H9 (cell line): ENCODE results near the gene AP4E1. TPM values are rescaled to one million over a fixed set of nuclear protein-coding genes. Genes with fewer than 3 reads are reported as not detected.

Source experiments
- DNase-seq: peaks from one replicate; pipeline ENCODE4 v3.0.0-alpha.2; 2017
- H2AFZ ChIP-seq: one replicate; pipeline ENCODE4 v1.6.1; 2013; ENCODE audit warnings: mild to moderate bottlenecking, low read length, control low read depth, moderate library complexity
- H2AK5ac ChIP-seq: 2 replicates; pipeline ENCODE4 v1.6.1; 2013; ENCODE audit warnings: low read length, control low read depth, mixed read lengths; ENCODE audit not compliant: insufficient read length
- H2BK120ac ChIP-seq: one replicate; pipeline ENCODE4 v1.6.1; 2013; ENCODE audit warnings: low read depth, mild to moderate bottlenecking, low read length, control low read depth, inconsistent platforms; ENCODE audit not compliant: poor library complexity, severe bottlenecking
- H2BK12ac ChIP-seq: 2 replicates; pipeline ENCODE4 v1.6.1; 2013; ENCODE audit warnings: low read length, control low read depth, mixed read lengths, low read depth; ENCODE audit not compliant: insufficient read length
- H2BK15ac ChIP-seq: 2 replicates; pipeline ENCODE4 v1.6.1; 2013; ENCODE audit warnings: low read depth, low read length, control low read depth
- H2BK20ac ChIP-seq: one replicate; pipeline ENCODE4 v1.6.1; 2013; ENCODE audit warnings: low read depth, mild to moderate bottlenecking, low read length, control low read depth, inconsistent platforms; ENCODE audit not compliant: poor library complexity, severe bottlenecking
- H2BK5ac ChIP-seq: 2 replicates; pipeline ENCODE4 v1.6.1; 2013; ENCODE audit warnings: low read length, control low read depth, mixed read lengths; ENCODE audit not compliant: insufficient read length
- H3K14ac ChIP-seq: 2 replicates; pipeline ENCODE4 v1.6.1; 2013; ENCODE audit warnings: low read length, control low read depth; ENCODE audit not compliant: insufficient read depth
- H3K18ac ChIP-seq: 2 replicates; pipeline ENCODE4 v1.6.1; 2013; ENCODE audit warnings: low read depth, mild to moderate bottlenecking, mixed read lengths, low read length, control low read depth; ENCODE audit not compliant: insufficient read length
- H3K23ac ChIP-seq: 2 replicates; pipeline ENCODE4 v1.6.1; 2013; ENCODE audit warnings: low read length, control low read depth, mixed read lengths, low read depth; ENCODE audit not compliant: insufficient read length
- H3K23me2 ChIP-seq: 2 replicates; pipeline ENCODE4 v1.6.1; 2013; ENCODE audit warnings: low read depth, mild to moderate bottlenecking, mixed read lengths, low read length, control low read depth; ENCODE audit not compliant: insufficient read length, poor library complexity, severe bottlenecking
- H3K27ac ChIP-seq: 2 replicates; pipeline ENCODE4 v1.5.1; 2013; ENCODE audit warnings: low read length, control low read depth, mixed read lengths, low read depth; ENCODE audit not compliant: insufficient read length
- H3K27me3 ChIP-seq: 2 replicates; pipeline ENCODE4 v1.6.1; 2013; ENCODE audit warnings: low read length, control low read depth, inconsistent platforms; ENCODE audit not compliant: insufficient read depth
- H3K4ac ChIP-seq: 2 replicates; pipeline ENCODE4 v1.6.1; 2013; ENCODE audit warnings: low read depth, mild to moderate bottlenecking, control low read depth, inconsistent platforms, low read length, moderate library complexity
- H3K4me1 ChIP-seq: 2 replicates; pipeline ENCODE4 v1.6.1; 2013; ENCODE audit warnings: low read length, control low read depth, inconsistent platforms; ENCODE audit not compliant: insufficient read depth
- H3K4me2 ChIP-seq: 2 replicates; pipeline ENCODE4 v1.6.1; 2013; ENCODE audit warnings: low read length, control low read depth, mixed read lengths; ENCODE audit not compliant: insufficient read length, insufficient read depth
- H3K56ac ChIP-seq: 2 replicates; pipeline ENCODE4 v1.6.1; 2013; ENCODE audit warnings: low read depth, mild to moderate bottlenecking, mixed read lengths, low read length, control low read depth; ENCODE audit not compliant: insufficient read length
- H3K79me1 ChIP-seq: 2 replicates; pipeline ENCODE4 v1.6.1; 2013; ENCODE audit warnings: low read depth, mild to moderate bottlenecking, moderate library complexity, low read length, control low read depth, inconsistent platforms; ENCODE audit not compliant: insufficient read depth, poor library complexity, severe bottlenecking
- H3K79me2 ChIP-seq: 2 replicates; pipeline ENCODE4 v1.6.1; 2013; ENCODE audit warnings: low read length, control low read depth, inconsistent platforms; ENCODE audit not compliant: insufficient read depth
- H3K9ac ChIP-seq: 2 replicates; pipeline ENCODE4 v1.6.1; 2013; ENCODE audit warnings: low read length, control low read depth, mixed read lengths; ENCODE audit not compliant: insufficient read length; ENCODE audit errors: extremely low read depth
- H3K9me3 ChIP-seq: one replicate; pipeline ENCODE4 v1.6.1; 2013; ENCODE audit warnings: low read depth, low read length, inconsistent platforms; ENCODE audit not compliant: control insufficient read depth
- H3T11ph ChIP-seq: one replicate; pipeline ENCODE4 v1.6.1; 2013; ENCODE audit warnings: mild to moderate bottlenecking, low read length, control low read depth, inconsistent platforms
- H4K20me1 ChIP-seq: one replicate; pipeline ENCODE4 v1.6.1; 2013; ENCODE audit not compliant: control insufficient read depth, insufficient read length, insufficient read depth
- H4K5ac ChIP-seq: 2 replicates; pipeline ENCODE4 v1.6.1; 2013; ENCODE audit warnings: low read depth, mild to moderate bottlenecking, mixed read lengths, low read length, control low read depth; ENCODE audit not compliant: insufficient read length
- H4K8ac ChIP-seq: replicated peaks from 2 replicates; pipeline ENCODE4 v1.6.1; 2013; ENCODE audit warnings: low read length, control low read depth, mixed read lengths, low read depth; ENCODE audit not compliant: insufficient read length
- H4K91ac ChIP-seq: 2 replicates; pipeline ENCODE4 v1.6.1; 2013; ENCODE audit warnings: low read depth, mild to moderate bottlenecking, moderate library complexity, mixed read lengths, low read length, control low read depth; ENCODE audit not compliant: insufficient read length
- H3K27ac Mint-ChIP-seq, 3 experiments: 2 replicates in 2 of 3; 3 replicates in 1 of 3; pipeline ENCODE4 v1.8.0; 2020 to 2021; ENCODE audit warnings: mixed read lengths in 3 of 3, mild to moderate bottlenecking in 1 of 3, moderate library complexity in 1 of 3
- H3K27me3 Mint-ChIP-seq: 2 replicates; pipeline ENCODE4 v1.8.0; 2021; ENCODE audit warnings: low read depth, mild to moderate bottlenecking, moderate library complexity, mixed read lengths
- H3K36me3 Mint-ChIP-seq, 3 experiments: 2 replicates in 2 of 3; 3 replicates in 1 of 3; pipeline ENCODE4 v1.8.0; 2020 to 2021; ENCODE audit warnings: low read depth in 3 of 3, mixed read lengths in 3 of 3; ENCODE audit not compliant: insufficient read depth in 1 of 3
- H3K4me1 Mint-ChIP-seq, 2 experiments: 2 replicates each; pipeline ENCODE4 v1.8.0; 2020; ENCODE audit warnings: mixed read lengths in 2 of 2
- H3K4me3 Mint-ChIP-seq, 2 experiments: 2 replicates in 1 of 2; 3 replicates in 1 of 2; pipeline ENCODE4 v1.8.0; 2020 to 2021; ENCODE audit warnings: mild to moderate bottlenecking in 2 of 2, mixed read lengths in 2 of 2, moderate library complexity in 1 of 2
- H3K9me3 Mint-ChIP-seq, 2 experiments: 2 replicates in 1 of 2; 3 replicates in 1 of 2; pipeline ENCODE4 v1.8.0; 2020; ENCODE audit warnings: mild to moderate bottlenecking in 2 of 2, mixed read lengths in 2 of 2, moderate library complexity in 1 of 2
- WGBS: extraction: QIAGEN DNeasy Blood & Tissue Kit; methylation state at CpG from one replicate; pipeline ENCODE4 v1.1.7; 2013; ENCODE audit warnings: missing lambda C conversion rate, low lambda C conversion rate, mixed read lengths; ENCODE audit not compliant: insufficient read length; ENCODE audit errors: extremely low coverage; 5-methylcytosine and 5-hydroxymethylcytosine counted together
- total RNA-seq: library from RNA; stranded (reverse); gene quantifications from 2 replicates; pipeline ENCODE4 v1.2.1, GENCODE V29; 2021
- TF ChIP-seq, protein P1 (sequence below): fragments of 200-600 bp; sonication (generic); conservative IDR thresholded peaks from 3 replicates; pipeline ENCODE4 v1.8.0; 2021; ENCODE audit warnings: antibody characterized with exemption, mild to moderate bottlenecking

Gene AP4E1
- total RNA-seq, 1 experiment from 2014 or later = 13.8 TPM

DNA sequence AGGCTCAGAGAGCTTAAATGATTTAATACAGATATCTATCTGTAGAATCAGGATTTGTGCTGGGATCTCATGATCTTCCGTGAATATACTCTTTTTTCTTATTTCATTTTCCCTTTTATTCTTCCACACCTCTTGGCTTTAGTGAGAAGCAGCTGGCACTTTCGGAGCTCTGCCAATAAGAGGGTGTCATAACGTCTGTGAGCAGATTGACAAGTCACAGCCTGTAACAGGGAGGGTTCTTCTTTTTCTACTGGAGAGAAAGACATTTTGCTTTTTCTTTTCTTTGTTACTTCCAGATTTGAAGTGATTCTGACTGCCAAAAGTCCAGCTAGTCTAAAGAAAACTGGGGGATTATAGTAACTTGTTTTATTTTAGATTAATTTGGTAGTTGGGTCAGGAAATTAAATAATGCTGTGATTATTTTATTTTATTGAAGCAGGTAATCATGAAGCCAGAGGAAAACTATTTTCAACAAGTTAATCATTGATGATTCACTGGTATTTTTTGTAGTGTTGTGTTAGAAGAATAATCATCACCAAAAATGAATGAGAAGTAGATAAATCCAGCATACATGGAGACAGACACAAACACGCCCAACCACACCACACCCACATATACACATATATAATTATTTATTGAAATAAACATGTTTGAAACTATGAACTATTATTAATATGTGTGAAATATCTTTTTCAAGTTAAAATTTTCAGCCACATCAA, 116.4 kb downstream of the AP4E1 start:
- Histone ChIP-seq H3K4ac (no peak overlapping the region), H3K23me2 (peaks cover 2% of the 10 kb centered on the region), H3K9me3 (no peaks in the 10 kb centered on the region), H2BK20ac (no peak overlapping the region), H3K4me1 (no peaks in the 10 kb centered on the region), H3K9ac (no peak overlapping the region), H3K56ac (no peak overlapping the region), H2AK5ac (no peak overlapping the region), H2BK120ac (no peak overlapping the region), H3K18ac (no peak overlapping the region), H3K27ac (no peak overlapping the region), H3K27me3 (no peaks in the 10 kb centered on the region), H3K4me2 (no peak overlapping the region), H2BK5ac (no peak overlapping the region), H4K20me1 (no peaks in the 10 kb centered on the region), H2BK12ac (no peak overlapping the region), H3K79me1 (no peaks in the 10 kb centered on the region), H4K91ac (no peak overlapping the region), H2BK15ac (no peak overlapping the region), H3K23ac (no peak overlapping the region), H4K8ac (no peak overlapping the region), H3K14ac (no peak overlapping the region), H3K79me2 (no peaks in the 10 kb centered on the region), H4K5ac (no peak overlapping the region), H3T11ph (no peak overlapping the region), H2AFZ (no peak overlapping the region)
- H3K9me3 Mint-ChIP-seq = peaks cover 9 to 19% of the 10 kb centered on the region in 2 experiments; a peak in 4 of 5 replicates
- TF ChIP-seq, protein P1, sequence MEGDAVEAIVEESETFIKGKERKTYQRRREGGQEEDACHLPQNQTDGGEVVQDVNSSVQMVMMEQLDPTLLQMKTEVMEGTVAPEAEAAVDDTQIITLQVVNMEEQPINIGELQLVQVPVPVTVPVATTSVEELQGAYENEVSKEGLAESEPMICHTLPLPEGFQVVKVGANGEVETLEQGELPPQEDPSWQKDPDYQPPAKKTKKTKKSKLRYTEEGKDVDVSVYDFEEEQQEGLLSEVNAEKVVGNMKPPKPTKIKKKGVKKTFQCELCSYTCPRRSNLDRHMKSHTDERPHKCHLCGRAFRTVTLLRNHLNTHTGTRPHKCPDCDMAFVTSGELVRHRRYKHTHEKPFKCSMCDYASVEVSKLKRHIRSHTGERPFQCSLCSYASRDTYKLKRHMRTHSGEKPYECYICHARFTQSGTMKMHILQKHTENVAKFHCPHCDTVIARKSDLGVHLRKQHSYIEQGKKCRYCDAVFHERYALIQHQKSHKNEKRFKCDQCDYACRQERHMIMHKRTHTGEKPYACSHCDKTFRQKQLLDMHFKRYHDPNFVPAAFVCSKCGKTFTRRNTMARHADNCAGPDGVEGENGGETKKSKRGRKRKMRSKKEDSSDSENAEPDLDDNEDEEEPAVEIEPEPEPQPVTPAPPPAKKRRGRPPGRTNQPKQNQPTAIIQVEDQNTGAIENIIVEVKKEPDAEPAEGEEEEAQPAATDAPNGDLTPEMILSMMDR = no peak
- no peak overlapping the region for H3K27ac Mint-ChIP-seq
- no CpG with 5 or more reads among the region's 4 CpGs for WGBS
- H3K4me3 Mint-ChIP-seq = no peak overlapping the region
- peaks cover 0 to 8% (median 0%) of the 10 kb centered on the region in 3 experiments; a peak in 3 of 7 replicates for H3K36me3 Mint-ChIP-seq
- no peaks in the 10 kb centered on the region for H3K4me1 Mint-ChIP-seq
- DNase-seq = no peak
- peaks cover 1% of the 10 kb centered on the region; the same call in 1 of the 2 replicates for H3K27me3 Mint-ChIP-seq
